HG02884 (cell line): ENCODE results near the gene KCTD7.
A peak's percentile ranks its signal among the peaks of the same experiment; 100 is the strongest.
"Not testable (repeated sequence)": the region's sequence is repeated elsewhere in the genome, so short reads cannot be mapped to it uniquely, and the experiment has no call there.

Experiments used
- ATAC-seq: cut with Tn5 transposase; IDR thresholded peaks from one replicate; pipeline ENCODE4 v1.9.1; 2021; ENCODE audit warnings: mild to moderate bottlenecking, moderate library complexity; ENCODE audit not compliant: unreplicated experiment

The KCTD7 gene

GRCh38 chr7:66679633-66680244 is 51.1 kb downstream of the KCTD7 start:
- ATAC-seq = no peak

- peak; percentile 92 for ATAC-seq
These were observed 53.0 kb downstream of the KCTD7 start for GRCh38 chr7:66681491-66682349.

- peak; percentile 20 for ATAC-seq
These were observed 53.8 kb downstream of the KCTD7 start for GRCh38 chr7:66682350-66683093.

GRCh38 chr7:66683094-66683769 is 54.6 kb downstream of the KCTD7 start:
- ATAC-seq = not testable (repeated sequence)

GRCh38 chr7:66683770-66684123 is 55.1 kb downstream of the KCTD7 start:
- ATAC-seq = no peak

- ATAC-seq = not testable (repeated sequence)
These were observed 57.0 kb downstream of the KCTD7 start for GRCh38 chr7:66685663-66686062.

GRCh38 chr7:66687186-66687585 is 58.5 kb downstream of the KCTD7 start:
- ATAC-seq = no peak

GRCh38 chr7:66687672-66688071 is 59.0 kb downstream of the KCTD7 start:
- not testable (repeated sequence) for ATAC-seq

GRCh38 chr7:66689081-66689480 is 60.4 kb downstream of the KCTD7 start:
- no peak for ATAC-seq

GRCh38 chr7:66693331-66693730 is 64.7 kb downstream of the KCTD7 start:
- no peak for ATAC-seq
